ENCODE data around the gene DPH6. TPM values are rescaled to one million over a fixed set of nuclear protein-coding genes. Genes with fewer than 3 reads are reported as not detected.
"Not testable (repeated sequence)": the region's sequence is repeated elsewhere in the genome, so short reads cannot be mapped to it uniquely, and the experiment has no call there.

Gene DPH6
- polyA plus RNA-seq, 2 of the 4 experiments (the other 2 are of a cell fraction) = 11.0 to 33.6 TPM

DNA sequence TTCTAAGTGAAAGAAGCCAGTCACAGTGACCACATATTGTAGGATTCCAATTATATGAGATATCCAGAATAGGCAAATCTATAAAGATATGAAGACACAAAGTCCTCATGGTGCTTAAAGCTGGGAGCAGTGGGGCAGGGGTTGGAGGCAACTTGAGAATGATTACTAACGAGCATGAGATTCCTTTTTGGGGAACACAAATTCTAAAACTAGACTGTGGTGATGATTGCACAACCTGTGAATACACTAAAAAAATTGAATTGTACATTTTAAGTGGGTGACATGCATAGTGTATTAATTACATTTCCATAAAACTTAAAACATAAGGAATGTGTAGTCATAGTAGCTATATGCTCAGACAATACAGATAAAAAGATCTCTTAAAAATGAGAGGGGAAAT is 103.2 kb downstream of the DPH6 start:
- ATAC-seq (no peak), FAIRE-seq (no peak), DNase-seq (ENCODE audit: low read depth in 1 of 2, low spot score in 1 of 2) (no peak)
- H3K4me1 ChIP-seq = peaks cover 10% of the 10 kb centered on the region; the same call in 2 of the 3 replicates
- ChIA-PET POLR2A (no interaction called here), CTCF (interaction anchor here (5.4 kb wide), 1 partner anchor 153 kb away, joined by 41 read pairs; no protein-coding TSS in a partner anchor)
- WGBS (ENCODE audit: missing lambda C conversion rate) = 82% methylated on average over 1 of the region's 1 CpG
- H3K27ac ChIP-seq = no peak overlapping the region
- no peaks in the 10 kb centered on the region for H3K9me3 ChIP-seq
- no peak overlapping the region for H3K4me3 ChIP-seq
- H3K4me2 ChIP-seq = no peak overlapping the region
- TF ChIP-seq FOSB (CRISPR knock-in tag; IDR thresholded peaks at IDR 0.05) (no peak), ZFP36 (IDR thresholded peaks at IDR 0.05; ENCODE audit: borderline replicate concordance, partially characterized antibody) (no peak), BHLHE40 (IDR thresholded peaks at IDR 0.05; ENCODE audit: low read depth, low read length) (no peak), MAFK (IDR thresholded peaks at IDR 0.05; ENCODE audit: partially characterized antibody) (no peak)

DNA sequence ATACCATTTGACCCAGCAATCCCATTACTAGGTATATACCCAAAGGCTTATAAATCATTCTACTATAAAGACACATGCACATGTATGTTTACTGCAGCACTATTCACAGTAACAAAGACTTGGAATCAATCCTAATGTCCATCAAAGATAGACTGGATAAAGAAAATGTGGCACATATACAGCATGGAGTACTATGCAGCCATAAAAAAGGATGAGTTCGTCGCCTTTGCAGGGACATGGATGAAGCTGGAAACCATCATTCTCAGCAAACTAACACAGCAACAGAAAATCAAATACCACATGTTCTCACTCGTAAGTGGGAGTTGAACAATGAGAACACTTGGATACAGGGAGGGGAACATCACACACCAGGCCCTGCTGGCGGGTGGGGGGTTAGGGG is 104.7 kb downstream of the DPH6 start:
- 48% methylated on average over 3 of the region's 4 CpGs for WGBS (ENCODE audit: missing lambda C conversion rate)
- POLR2A ChIA-PET; H3K4me2 ChIP-seq; FAIRE-seq; CTCF ChIA-PET; ATAC-seq; H3K4me3 ChIP-seq; H3K4me1 ChIP-seq; DNase-seq (ENCODE audit: low read depth in 1 of 2, low spot score in 1 of 2); H3K27ac ChIP-seq; H3K9me3 ChIP-seq: not testable (repeated sequence)

DNA sequence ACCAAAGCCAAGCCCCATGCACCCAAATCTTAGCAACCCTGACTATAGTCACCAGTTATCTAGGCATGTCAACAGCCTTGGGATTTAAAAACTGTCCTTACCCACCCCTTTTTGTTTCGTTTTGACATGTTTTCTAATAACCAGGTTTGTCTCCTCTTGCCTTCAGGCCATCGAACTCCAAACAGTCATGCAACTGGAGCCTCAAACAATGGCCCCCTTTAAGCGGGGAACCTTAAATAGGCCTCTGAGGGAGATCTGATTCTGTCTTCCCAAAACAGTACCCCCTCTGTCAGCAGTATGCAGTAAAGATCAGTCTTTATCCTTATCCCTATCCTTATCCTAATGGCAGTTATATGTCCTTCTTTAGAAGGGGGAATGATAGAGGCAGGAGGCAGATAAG is 105.7 kb downstream of the DPH6 start:
- CTCF ChIA-PET = no interaction called here

More for the DNA sequence above, 105.7 kb downstream of the DPH6 start:
- no peak for TF ChIP-seq EP300 (IDR thresholded peaks at IDR 0.05)
- TF ChIP-seq HOXB5 (CRISPR knock-in tag; IDR thresholded peaks at IDR 0.05) = no peak
- TF ChIP-seq HOXA7 (CRISPR knock-in tag; IDR thresholded peaks at IDR 0.05) = no peak
- TF ChIP-seq EHF (CRISPR knock-in tag; IDR thresholded peaks at IDR 0.05) = no peak
- no peak for TF ChIP-seq MAFK (IDR thresholded peaks at IDR 0.05; ENCODE audit: partially characterized antibody)
- no peak for TF ChIP-seq FOXS1 (CRISPR knock-in tag; IDR thresholded peaks at IDR 0.05)
- no peak for TF ChIP-seq CEBPB (IDR thresholded peaks at IDR 0.05)
- no peak for TF ChIP-seq KDM1A (IDR thresholded peaks at IDR 0.05; ENCODE audit: low read depth)
- TF ChIP-seq PHF8 (IDR thresholded peaks at IDR 0.05; ENCODE audit: borderline replicate concordance, low read depth) = no peak
- no peak for TF ChIP-seq ESRRA (IDR thresholded peaks at IDR 0.05; ENCODE audit: borderline replicate concordance, low read length)
- TF ChIP-seq ZNF302 (CRISPR knock-in tag; IDR thresholded peaks at IDR 0.05) = no peak
- TF ChIP-seq E2F6 (IDR thresholded peaks at IDR 0.05; ENCODE audit: borderline replicate concordance, low read depth) = no peak
- TF ChIP-seq BHLHE40 (IDR thresholded peaks at IDR 0.05; ENCODE audit: low read depth, low read length) = no peak
- no peak for TF ChIP-seq GATA3 (IDR thresholded peaks at IDR 0.05; ENCODE audit: borderline replicate concordance)
- TF ChIP-seq KDM5A (IDR thresholded peaks at IDR 0.05) = no peak
- TF ChIP-seq, protein P1, sequence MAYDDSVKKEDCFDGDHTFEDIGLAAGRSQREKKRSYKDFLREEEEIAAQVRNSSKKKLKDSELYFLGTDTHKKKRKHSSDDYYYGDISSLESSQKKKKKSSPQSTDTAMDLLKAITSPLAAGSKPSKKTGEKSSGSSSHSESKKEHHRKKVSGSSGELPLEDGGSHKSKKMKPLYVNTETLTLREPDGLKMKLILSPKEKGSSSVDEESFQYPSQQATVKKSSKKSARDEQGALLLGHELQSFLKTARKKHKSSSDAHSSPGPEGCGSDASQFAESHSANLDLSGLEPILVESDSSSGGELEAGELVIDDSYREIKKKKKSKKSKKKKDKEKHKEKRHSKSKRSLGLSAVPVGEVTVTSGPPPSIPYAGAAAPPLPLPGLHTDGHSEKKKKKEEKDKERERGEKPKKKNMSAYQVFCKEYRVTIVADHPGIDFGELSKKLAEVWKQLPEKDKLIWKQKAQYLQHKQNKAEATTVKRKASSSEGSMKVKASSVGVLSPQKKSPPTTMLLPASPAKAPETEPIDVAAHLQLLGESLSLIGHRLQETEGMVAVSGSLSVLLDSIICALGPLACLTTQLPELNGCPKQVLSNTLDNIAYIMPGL (CRISPR knock-in tag; IDR thresholded peaks at IDR 0.05; ENCODE audit: borderline replicate concordance) = no peak
- TF ChIP-seq CBX2 (IDR thresholded peaks at IDR 0.05; ENCODE audit: borderline replicate concordance, low read depth) = no peak
- TF ChIP-seq REST (IDR thresholded peaks at IDR 0.05) = no peak
- no peak for ATAC-seq
- Histone ChIP-seq H3K4me2 (no peak overlapping the region), H3K27ac (no peak overlapping the region), H3K4me3 (no peak overlapping the region), H3K9me3 (no peaks in the 10 kb centered on the region), H3K4me1 (no peaks in the 10 kb centered on the region; the same call in 2 of the 3 replicates)
- no peak for DNase-seq (ENCODE audit: low read depth in 1 of 2, low spot score in 1 of 2)
- WGBS (ENCODE audit: missing lambda C conversion rate) = 80% methylated on average over 3 of the region's 3 CpGs
- no peak for FAIRE-seq
- POLR2A ChIA-PET = no interaction called here

Data from A549 (cell line).